Nephron (organoid): Measurements from ENCODE around the gene RPS2.
"Not testable (repeated sequence)": the region's sequence is repeated elsewhere in the genome, so short reads cannot be mapped to it uniquely, and the experiment has no call there.

Source experiments
- H3K27ac Mint-ChIP-seq, 3 experiments: 2 replicates each; pipeline ENCODE4 v1.8.0; 2020; ENCODE audit warnings: mixed read lengths in 3 of 3, mild to moderate bottlenecking in 2 of 3, moderate library complexity in 1 of 3
- H3K27me3 Mint-ChIP-seq: 2 replicates; pipeline ENCODE4 v1.8.0; 2021; ENCODE audit warnings: low read depth, mild to moderate bottlenecking, moderate library complexity, mixed read lengths
- H3K36me3 Mint-ChIP-seq: 2 replicates; pipeline ENCODE4 v1.8.0; 2020; ENCODE audit warnings: low read depth, mixed read lengths
- H3K4me1 Mint-ChIP-seq: 2 replicates; pipeline ENCODE4 v1.8.0; 2020; ENCODE audit warnings: mixed read lengths
- H3K4me3 Mint-ChIP-seq, 3 experiments: 2 replicates each; pipeline ENCODE4 v1.8.0; 2020; ENCODE audit warnings: mild to moderate bottlenecking in 3 of 3, mixed read lengths in 3 of 3, moderate library complexity in 2 of 3
- H3K9me3 Mint-ChIP-seq: 2 replicates; pipeline ENCODE4 v1.8.0; 2020; ENCODE audit warnings: mixed read lengths
- CTCF ChIP-seq, 3 experiments: fragments of 200-600 bp; sonication (generic); IDR thresholded peaks; one replicate each; pipeline ENCODE4 v1.5.0; 2021; ENCODE audit warnings: antibody characterized with exemption in 3 of 3; ENCODE audit not compliant: unreplicated experiment in 3 of 3

Gene RPS2

GRCh38 chr16:1964506-1965395 lies at the start of gene RPS2:
Gene RPS2, minus strand, starts transcription at chr16:1964826. Its CDS starts 201 bp downstream, at chr16:1964625.
- Mint-ChIP-seq H3K4me3 (peak within 1 kb of the TSS; percentile 96 to 99 (median 96)), H3K9me3 (no peaks in the 10 kb centered on the region), H3K36me3 (peaks cover 30% of the 10 kb centered on the region), H3K27me3 (peaks cover 6% of the 10 kb centered on the region), H3K4me1 (peaks cover 27% of the 10 kb centered on the region), H3K27ac (peak within 1 kb of the TSS; percentile 75 to 96 (median 95))
- TF ChIP-seq CTCF (IDR thresholded peaks at IDR 0.05; ENCODE audit: unreplicated experiment in 3 of 3), result peak in 1 of 3 experiments; percentile 3

GRCh38 chr16:2013527-2013926 lies 48.9 kb upstream of the RPS2 start:
- no peak for TF ChIP-seq CTCF (IDR thresholded peaks at IDR 0.05; ENCODE audit: unreplicated experiment in 3 of 3)
- Mint-ChIP-seq H3K4me3 (peak overlapping the region in 1 of 3 experiments; percentile 29), H3K9me3 (no peaks in the 10 kb centered on the region), H3K4me1 (peaks cover 12% of the 10 kb centered on the region), H3K27me3 (peaks cover 4% of the 10 kb centered on the region), H3K36me3 (no peaks in the 10 kb centered on the region), H3K27ac (peak overlapping the region in 1 of 3 experiments; percentile 18)

GRCh38 chr16:2011726-2012125 lies 47.1 kb upstream of the RPS2 start:
- H3K27ac Mint-ChIP-seq, H3K9me3 Mint-ChIP-seq, H3K27me3 Mint-ChIP-seq, H3K36me3 Mint-ChIP-seq: not testable (repeated sequence)
- H3K4me3 Mint-ChIP-seq, result peak overlapping the region in 2 of 3 experiments; percentile 8 to 29
- H3K4me1 Mint-ChIP-seq, result peaks cover 23% of the 10 kb centered on the region

- Mint-ChIP-seq H3K36me3 (no peaks in the 10 kb centered on the region), H3K4me1 (peaks cover 30% of the 10 kb centered on the region), H3K27ac (peak within 1 kb of the TSS; percentile 95 to 98 (median 98)), H3K4me3 (peak within 1 kb of the TSS; percentile 90 to 95 (median 92)), H3K27me3 (peaks cover 4% of the 10 kb centered on the region), H3K9me3 (no peaks in the 10 kb centered on the region)
- no peak for TF ChIP-seq CTCF (IDR thresholded peaks at IDR 0.05; ENCODE audit: unreplicated experiment in 3 of 3)
Observed at GRCh38 chr16:2009791-2010510, 45.3 kb upstream of the RPS2 start, which contains the start of gene ZNF598. Gene ZNF598, minus strand, starts transcription at chr16:2009821.

- H3K36me3 Mint-ChIP-seq, result no peaks in the 10 kb centered on the region
- no peak for TF ChIP-seq CTCF (IDR thresholded peaks at IDR 0.05; ENCODE audit: unreplicated experiment in 3 of 3)
- peak overlapping the region in 1 of 3 experiments; percentile 62 for H3K27ac Mint-ChIP-seq
- peak overlapping the region; percentile 84 to 90 (median 86) for H3K4me3 Mint-ChIP-seq
- peaks cover 35% of the 10 kb centered on the region for H3K4me1 Mint-ChIP-seq
- peaks cover 4% of the 10 kb centered on the region for H3K27me3 Mint-ChIP-seq
- no peaks in the 10 kb centered on the region for H3K9me3 Mint-ChIP-seq
Observed at GRCh38 chr16:2009164-2009711, 44.6 kb upstream of the RPS2 start.

GRCh38 chr16:2008631-2009163 lies 44.1 kb upstream of the RPS2 start:
- H3K27me3 Mint-ChIP-seq, result peaks cover 4% of the 10 kb centered on the region
- H3K4me3 Mint-ChIP-seq, result peak overlapping the region; percentile 84 to 90 (median 86)

More at GRCh38 chr16:2008631-2009163, 44.1 kb upstream of the RPS2 start:
- Mint-ChIP-seq H3K27ac (peak overlapping the region; percentile 62 to 82 (median 76)), H3K36me3 (no peaks in the 10 kb centered on the region), H3K4me1 (peaks cover 39% of the 10 kb centered on the region), H3K9me3 (no peaks in the 10 kb centered on the region)
- no peak for TF ChIP-seq CTCF (IDR thresholded peaks at IDR 0.05; ENCODE audit: unreplicated experiment in 3 of 3)
